Spleen (tissue), 7 donors: ENCODE data around the gene COX4I2.

Source experiments
- CTCF ChIP-seq, 11 experiments: fragments of 200-600 bp in 7 of 11; fragments of 450-650 bp in 4 of 11; sonication (generic) in 4 of 11; IDR thresholded peaks in 8 of 11; conservative IDR thresholded peaks in 3 of 11; 1 replicate in 7 of 11; 2 replicates in 4 of 11; pipeline versions ENCODE4 v1.4.0 to v1.8.0; 2016 to 2021; ENCODE audit warnings: antibody characterized with exemption in 11 of 11, inconsistent platforms in 4 of 11, mild to moderate bottlenecking in 1 of 11
- POLR2AphosphoS5 ChIP-seq, 3 donors: sonication (generic); formaldehyde crosslinking; IDR thresholded peaks; one replicate each; pipeline ENCODE4 v1.5.1; 2017; ENCODE audit warnings: antibody characterized with exemption in 3 of 3
- donor health status: DM: no; HTN: no; CAD: no; lungs with moderate emphysema.
- donor health status: DM: no; HTN: no; CAD: no.
- donor health status: DM: no; HTN: no; CAD: no.

- TF ChIP-seq CTCF (IDR thresholded peaks at IDR 0.05 in 8 of 11, conservative IDR thresholded peaks at IDR 0.05 in 3 of 11) (no peak), POLR2AphosphoS5 (IDR thresholded peaks at IDR 0.05) (no peak)
Observed at GRCh38 chr20:31620246-31620645, 17.5 kb upstream of the COX4I2 start.
